Measurements from ENCODE around the gene RDH16.
"Not testable (repeated sequence)": the region's sequence is repeated elsewhere in the genome, so short reads cannot be mapped to it uniquely, and the experiment has no call there.

Gene RDH16

GRCh38 chr12:56953314-56953713 is 4.1 kb downstream of the RDH16 start:
- DNase-seq, result no peak

- DNase-seq, result no peak
Measured at GRCh38 chr12:56951582-56952339, 5.6 kb downstream of the RDH16 start.

- no peak for DNase-seq
Measured at GRCh38 chr12:56948881-56949280, 8.5 kb downstream of the RDH16 start.

GRCh38 chr12:56948457-56948777 is 9.0 kb downstream of the RDH16 start:
- DNase-seq, result no peak

GRCh38 chr12:56947633-56948456 is 9.6 kb downstream of the RDH16 start:
- DNase-seq, result no peak

GRCh38 chr12:56943878-56944277 is 13.5 kb downstream of the RDH16 start:
- no peak for DNase-seq

GRCh38 chr12:56943374-56943773 is 14.0 kb downstream of the RDH16 start:
- DNase-seq, result not testable (repeated sequence)

GRCh38 chr12:56941299-56942017 is 15.9 kb downstream of the RDH16 start:
- no peak for DNase-seq

- not testable (repeated sequence) for DNase-seq
Measured at GRCh38 chr12:56940942-56941298, 16.5 kb downstream of the RDH16 start.

GRCh38 chr12:56935752-56936151 is 21.7 kb downstream of the RDH16 start:
- DNase-seq, result no peak

- DNase-seq, result no peak
Measured at GRCh38 chr12:56935157-56935556, 22.3 kb downstream of the RDH16 start.

GRCh38 chr12:56933826-56934625 is 23.4 kb downstream of the RDH16 start, which contains the start of gene SDR9C7:
SDR9C7 (minus strand) TSS chr12:56934408; CDS start chr12:56934261, 147 bp downstream.
- DNase-seq, result no peak

- DNase-seq, result no peak
Measured at GRCh38 chr12:56932867-56933266, 24.5 kb downstream of the RDH16 start.

- DNase-seq, result no peak
Measured at GRCh38 chr12:56932146-56932545, 25.3 kb downstream of the RDH16 start.

GRCh38 chr12:56931474-56931978 is 25.9 kb downstream of the RDH16 start:
- DNase-seq, result no peak

- no peak for DNase-seq
Measured at GRCh38 chr12:56930241-56930640, 27.2 kb downstream of the RDH16 start.

GRCh38 chr12:56929780-56930179 is 27.6 kb downstream of the RDH16 start:
- DNase-seq, result no peak

- no peak for DNase-seq
Measured at GRCh38 chr12:56928262-56928661, 29.1 kb downstream of the RDH16 start.

- no peak for DNase-seq
Measured at GRCh38 chr12:56927281-56927680, 30.1 kb downstream of the RDH16 start.

GRCh38 chr12:56922031-56922430 is 35.4 kb downstream of the RDH16 start:
- no peak for DNase-seq

- no peak for DNase-seq
Measured at GRCh38 chr12:56921346-56921745, 36.1 kb downstream of the RDH16 start.

GRCh38 chr12:56918139-56918538 is 39.3 kb downstream of the RDH16 start:
- DNase-seq, result not testable (repeated sequence)

- no peak for DNase-seq
Measured at GRCh38 chr12:56916996-56917333, 40.4 kb downstream of the RDH16 start.

All from NCI-H187 treated with DMSO at 0.1 percent for 48 hours (cell line).